HG02623 (cell line): ENCODE measurements around the gene LTB.
"Not testable (repeated sequence)": the region's sequence is repeated elsewhere in the genome, so short reads cannot be mapped to it uniquely, and the experiment has no call there.

ENCODE experiments used
- ATAC-seq: cut with Tn5 transposase; IDR thresholded peaks from one replicate; pipeline ENCODE4 v1.9.1; 2021; ENCODE audit warnings: moderate library complexity; ENCODE audit not compliant: unreplicated experiment

LTB gene

GRCh38 chr6:31609519-31610406 is 27.5 kb upstream of the LTB start:
- ATAC-seq, result no peak

GRCh38 chr6:31607317-31607716 is 25.1 kb upstream of the LTB start:
- no peak for ATAC-seq

- ATAC-seq, result no peak
Observed at GRCh38 chr6:31597006-31597405, 14.8 kb upstream of the LTB start.

GRCh38 chr6:31592396-31592771 is 10.2 kb upstream of the LTB start:
- ATAC-seq, result no peak

DNA sequence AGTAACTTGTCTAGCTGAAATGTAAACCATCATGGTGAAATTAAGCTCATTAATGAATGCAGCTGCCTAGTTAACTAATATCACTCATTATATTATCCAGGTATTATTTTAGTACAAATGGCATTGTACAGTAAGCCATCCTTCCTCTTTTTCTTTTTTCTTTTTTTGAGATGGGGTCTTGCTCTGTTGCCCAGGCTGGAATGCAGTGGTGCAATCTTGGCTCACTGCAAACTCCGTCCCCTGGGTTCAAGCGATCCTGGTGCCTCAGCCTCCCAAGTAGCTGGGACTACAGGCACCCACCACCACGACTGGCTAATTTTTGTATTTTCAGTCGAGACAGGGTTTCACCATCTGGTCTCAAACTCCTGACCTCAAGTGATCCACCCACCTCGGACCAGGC is 8.5 kb upstream of the LTB start:
- ATAC-seq, result not testable (repeated sequence)

- ATAC-seq, result no peak
Observed at GRCh38 chr6:31588871-31589650, 6.8 kb upstream of the LTB start.

DNA sequence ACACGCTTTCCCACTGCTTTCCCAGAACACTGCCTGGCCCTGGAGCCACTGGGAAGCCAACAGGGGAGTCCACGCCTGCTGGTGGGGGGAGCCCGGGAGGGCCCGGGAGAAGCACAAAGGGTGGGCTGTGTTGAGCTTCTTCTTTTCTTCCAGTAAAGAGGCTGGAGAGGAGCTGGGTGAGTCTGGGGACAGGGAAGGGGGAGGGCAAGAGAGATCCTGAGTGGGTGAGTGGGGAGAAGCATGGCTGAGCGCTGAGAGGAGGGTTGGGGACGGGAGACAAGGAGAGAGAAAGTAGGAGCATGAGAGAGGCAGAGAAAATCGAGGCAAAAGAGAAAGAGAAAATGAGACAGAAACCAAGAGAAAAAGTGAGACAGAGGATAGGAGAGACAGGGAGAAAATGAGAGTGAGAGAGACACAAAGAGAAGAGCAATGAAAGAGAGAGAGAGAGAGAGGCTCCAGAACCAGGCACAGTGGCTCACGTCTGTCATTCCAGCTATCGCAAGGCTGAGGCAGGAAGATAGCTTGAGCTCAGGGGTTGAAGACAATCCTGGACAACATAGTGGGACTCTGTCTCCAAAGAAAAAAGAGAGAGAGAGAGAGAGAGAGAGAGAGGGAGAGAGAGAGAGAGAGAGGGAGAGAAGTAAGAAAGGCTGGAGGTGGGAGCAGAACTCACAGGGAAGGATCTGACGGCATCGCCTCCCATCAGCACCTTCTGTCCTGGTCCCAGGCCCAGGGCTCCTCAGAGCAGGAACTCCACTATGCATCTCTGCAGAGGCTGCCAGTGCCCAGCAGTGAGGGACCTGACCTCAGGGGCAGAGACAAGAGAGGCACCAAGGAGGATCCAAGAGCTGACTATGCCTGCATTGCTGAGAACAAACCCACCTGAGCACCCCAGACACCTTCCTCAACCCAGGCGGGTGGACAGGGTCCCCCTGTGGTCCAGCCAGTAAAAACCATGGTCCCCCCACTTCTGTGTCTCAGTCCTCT is 5.9 kb upstream of the LTB start:
- no peak for ATAC-seq

- ATAC-seq, result no peak
Observed at GRCh38 chr6:31586599-31587281, 4.5 kb upstream of the LTB start.

GRCh38 chr6:31586008-31586407 is 3.8 kb upstream of the LTB start, which contains the start of gene LST1:
Gene LST1 (plus strand): TSS chr6:31586277. CDS start chr6:31587300, 1,023 bp downstream.
- no peak for ATAC-seq

DNA sequence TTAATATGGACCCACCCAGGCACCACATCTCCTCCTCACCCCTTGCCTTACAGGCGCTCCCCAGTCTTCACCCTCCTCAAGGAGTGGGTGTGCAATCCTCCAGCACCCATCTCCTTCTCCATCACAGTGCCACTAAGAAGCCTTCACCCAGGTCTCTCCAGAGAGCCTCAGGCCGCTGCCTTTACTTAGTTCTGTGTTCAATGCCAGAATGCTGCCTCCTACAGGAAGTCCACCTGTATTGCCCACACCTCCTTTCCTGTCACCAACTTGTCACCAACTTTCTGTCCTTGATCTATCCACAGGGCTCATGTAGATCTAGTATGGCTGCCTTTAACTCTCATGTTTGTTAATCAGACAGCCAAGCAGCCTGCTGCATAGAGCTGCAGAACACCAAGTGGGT is 3.3 kb upstream of the LTB start:
- ATAC-seq, result no peak

GRCh38 chr6:31581434-31582229 is 592 bp downstream of the LTB start:
- ATAC-seq, result no peak

DNA sequence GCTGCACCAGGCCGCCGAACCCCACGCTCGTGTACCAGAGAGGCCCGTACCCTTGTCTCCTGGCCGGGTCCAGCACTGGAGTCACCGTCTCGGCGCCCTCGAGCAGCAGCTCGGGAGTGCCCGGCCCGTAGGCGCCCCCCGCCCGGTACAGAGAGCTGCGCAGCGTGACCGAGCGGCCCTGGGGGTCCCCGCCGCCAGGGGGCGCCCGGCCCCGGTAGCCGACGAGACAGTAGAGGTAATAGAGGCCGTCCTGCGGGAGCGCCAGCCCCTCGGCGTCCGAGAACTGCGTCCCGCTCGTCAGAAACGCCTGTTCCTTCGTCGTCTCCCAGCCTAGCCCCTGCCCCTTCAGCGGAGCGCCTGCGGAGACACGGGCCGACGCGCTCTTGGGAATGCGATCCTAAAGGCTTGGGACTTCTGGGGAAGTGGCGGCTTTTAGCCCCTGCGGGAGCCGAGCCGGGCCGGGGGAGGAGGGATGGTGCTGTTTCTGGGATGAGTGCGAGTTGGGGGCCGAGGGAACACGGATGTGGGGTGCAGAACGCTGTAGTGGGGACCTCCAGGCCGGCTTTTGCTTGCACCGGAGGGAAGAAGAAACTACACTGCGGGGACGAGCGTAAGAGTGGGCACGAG is 1.3 kb downstream of the LTB start:
- peak; percentile 49 for ATAC-seq

DNA sequence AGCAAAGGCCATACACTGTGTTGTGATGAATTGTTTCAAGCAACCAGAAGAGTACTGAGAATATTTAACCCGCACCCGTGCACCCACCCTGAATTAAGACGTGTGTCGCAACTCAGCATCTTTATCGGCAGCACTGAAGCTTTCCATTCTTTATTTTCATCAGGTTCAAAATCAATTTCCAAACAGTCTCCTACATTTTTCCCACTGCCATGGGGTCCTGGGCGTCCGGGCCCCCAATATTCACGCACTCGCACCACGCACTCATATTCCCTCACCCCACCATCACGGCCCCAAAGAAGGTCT is 1.8 kb downstream of the LTB start:
- ATAC-seq, result no peak

GRCh38 chr6:31579546-31580437 is 2.4 kb downstream of the LTB start:
- ATAC-seq, result no peak

DNA sequence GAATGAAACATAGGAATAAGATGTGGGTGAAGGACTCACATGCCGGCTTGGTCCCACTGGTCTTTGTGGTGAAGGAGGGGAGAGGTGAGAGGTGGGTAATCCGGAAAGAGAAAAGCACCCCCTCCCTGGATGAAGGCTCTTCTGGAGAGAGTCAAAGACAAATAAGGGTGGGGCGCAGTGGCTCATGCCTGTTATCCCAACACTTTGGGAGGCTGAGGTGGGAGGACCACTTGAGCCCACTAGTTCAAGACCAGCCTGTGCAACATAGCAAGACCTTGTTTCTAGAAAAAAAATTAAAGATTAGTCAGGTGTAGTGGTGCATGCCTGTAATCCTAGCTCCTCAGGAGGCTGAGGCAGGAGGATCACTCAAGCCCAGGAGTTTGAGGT is 3.1 kb downstream of the LTB start:
- ATAC-seq, result no peak

DNA sequence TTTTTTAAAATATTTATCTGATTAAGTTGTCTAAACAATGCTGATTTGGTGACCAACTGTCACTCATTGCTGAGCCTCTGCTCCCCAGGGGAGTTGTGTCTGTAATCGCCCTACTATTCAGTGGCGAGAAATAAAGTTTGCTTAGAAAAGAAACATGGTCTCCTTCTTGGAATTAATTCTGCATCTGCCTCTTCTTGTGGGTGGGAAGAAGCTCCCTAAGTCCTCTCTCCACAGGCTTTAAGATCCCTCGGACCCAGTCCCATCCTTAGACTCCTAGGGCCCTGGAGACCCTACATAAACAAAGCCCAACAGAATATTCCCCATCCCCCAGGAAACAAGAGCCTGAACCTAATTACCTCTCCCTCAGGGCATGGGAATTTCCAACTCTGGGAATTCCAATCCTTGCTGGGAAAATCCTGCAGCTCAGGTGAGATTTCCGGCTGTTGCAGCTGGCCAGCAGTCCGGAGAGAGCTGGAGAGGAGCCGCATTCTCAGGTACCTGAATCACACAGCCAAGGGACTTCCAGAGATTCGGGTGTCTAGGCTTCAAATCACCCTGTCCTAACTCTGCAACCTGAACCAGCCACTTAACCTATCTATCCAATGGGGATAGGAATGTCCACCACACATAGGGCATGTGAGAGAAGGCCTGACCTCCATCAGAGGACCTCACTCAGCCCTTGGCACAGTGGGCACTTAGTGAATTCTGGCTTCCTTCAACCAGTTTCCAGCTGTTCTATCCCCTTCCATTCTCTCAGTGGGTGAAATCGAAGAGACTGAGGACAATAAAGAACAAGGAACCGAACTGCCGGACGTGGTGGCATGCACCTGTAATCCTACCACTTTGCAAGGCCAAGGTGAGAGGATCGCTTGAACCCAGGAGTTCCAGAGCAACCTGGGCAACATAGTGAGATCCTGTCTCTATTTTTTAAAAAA is 3.8 kb downstream of the LTB start:
- no peak for ATAC-seq

DNA sequence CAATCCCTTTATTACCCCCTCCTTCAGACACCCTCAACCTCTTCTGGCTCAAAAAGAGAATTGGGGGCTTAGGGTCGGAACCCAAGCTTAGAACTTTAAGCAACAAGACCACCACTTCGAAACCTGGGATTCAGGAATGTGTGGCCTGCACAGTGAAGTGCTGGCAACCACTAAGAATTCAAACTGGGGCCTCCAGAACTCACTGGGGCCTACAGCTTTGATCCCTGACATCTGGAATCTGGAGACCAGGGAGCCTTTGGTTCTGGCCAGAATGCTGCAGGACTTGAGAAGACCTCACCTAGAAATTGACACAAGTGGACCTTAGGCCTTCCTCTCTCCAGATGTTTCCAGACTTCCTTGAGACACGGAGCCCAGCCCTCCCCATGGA is 4.7 kb downstream of the LTB start:
- no peak for ATAC-seq
